GM19395 (cell line): ENCODE results near the gene PSMD14.
A peak's percentile ranks its signal among the peaks of the same experiment; 100 is the strongest.
"Not testable (repeated sequence)": the region's sequence is repeated elsewhere in the genome, so short reads cannot be mapped to it uniquely, and the experiment has no call there.

Experiments
- ATAC-seq: cut with Tn5 transposase; IDR thresholded peaks from one replicate; pipeline ENCODE4 v1.9.1; 2021; ENCODE audit warnings: mild to moderate bottlenecking, moderate library complexity; ENCODE audit not compliant: unreplicated experiment

The PSMD14 gene

DNA sequence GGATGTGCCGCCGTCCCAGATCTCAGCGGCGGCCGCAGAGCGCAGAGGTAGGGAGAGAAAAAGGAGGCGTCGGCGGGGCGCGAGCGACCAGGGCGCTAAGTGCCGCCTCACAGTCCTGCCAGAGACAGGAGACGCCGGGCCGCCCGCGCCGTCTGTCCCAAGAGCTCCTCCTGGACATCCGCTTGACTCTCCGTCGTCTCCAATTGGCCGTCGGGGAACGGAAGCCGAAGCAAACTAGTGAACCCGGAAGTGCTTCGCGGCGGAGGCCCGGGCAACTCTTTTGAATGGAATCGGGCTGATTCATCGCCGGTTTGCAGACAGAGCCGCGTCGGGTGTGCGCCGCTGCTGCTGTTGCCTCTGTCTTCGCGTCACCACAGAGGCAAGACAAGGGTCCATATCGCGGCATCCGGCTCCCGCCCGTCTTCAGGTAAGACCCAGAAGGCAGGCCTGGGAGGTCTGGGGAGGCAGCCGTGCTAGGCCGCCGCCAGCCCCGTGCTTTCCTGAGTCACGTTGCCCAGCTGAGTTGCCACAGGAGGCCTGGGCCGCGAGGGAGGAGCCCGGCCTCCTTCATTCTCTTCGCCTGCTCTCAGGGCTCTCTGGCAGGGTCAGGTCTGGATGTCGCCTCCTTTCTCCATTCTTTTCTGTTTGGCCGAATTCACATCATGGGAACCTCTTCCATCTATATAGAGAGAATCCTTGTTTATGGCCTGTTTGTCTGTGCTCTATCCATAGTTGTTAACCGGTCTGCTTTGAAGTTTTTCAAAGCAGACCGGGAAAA lies at the start of gene PSMD14:
TSS of gene PSMD14 (plus strand) at position 248 of the 778 bp plus-strand sequence. CDS start 10,401 bp downstream, outside the sequence.
- ATAC-seq: peak; percentile 97

DNA sequence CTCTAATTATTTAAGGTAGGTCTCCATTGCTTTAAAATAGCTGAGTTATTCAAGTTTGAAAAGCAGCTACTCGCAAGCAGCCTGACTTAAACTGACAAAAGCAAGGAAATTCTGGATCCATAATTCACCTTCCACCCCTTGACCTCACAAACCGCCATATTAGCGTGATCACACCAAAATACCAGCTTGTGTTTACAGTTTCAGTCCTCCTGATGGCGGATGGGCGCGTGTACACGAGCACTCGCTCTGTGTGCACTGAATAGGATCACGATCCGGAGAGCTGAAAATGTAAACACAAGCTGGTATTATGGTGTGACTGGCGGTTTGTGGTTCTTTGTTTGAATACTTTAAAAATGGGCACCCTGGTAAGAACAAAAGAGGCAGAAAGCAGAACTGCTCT lies 42.4 kb upstream of the PSMD14 start:
- no peak for ATAC-seq

- ATAC-seq: no peak
Measured at GRCh38 chr2:161269111-161269510, 39.1 kb upstream of the PSMD14 start.

DNA sequence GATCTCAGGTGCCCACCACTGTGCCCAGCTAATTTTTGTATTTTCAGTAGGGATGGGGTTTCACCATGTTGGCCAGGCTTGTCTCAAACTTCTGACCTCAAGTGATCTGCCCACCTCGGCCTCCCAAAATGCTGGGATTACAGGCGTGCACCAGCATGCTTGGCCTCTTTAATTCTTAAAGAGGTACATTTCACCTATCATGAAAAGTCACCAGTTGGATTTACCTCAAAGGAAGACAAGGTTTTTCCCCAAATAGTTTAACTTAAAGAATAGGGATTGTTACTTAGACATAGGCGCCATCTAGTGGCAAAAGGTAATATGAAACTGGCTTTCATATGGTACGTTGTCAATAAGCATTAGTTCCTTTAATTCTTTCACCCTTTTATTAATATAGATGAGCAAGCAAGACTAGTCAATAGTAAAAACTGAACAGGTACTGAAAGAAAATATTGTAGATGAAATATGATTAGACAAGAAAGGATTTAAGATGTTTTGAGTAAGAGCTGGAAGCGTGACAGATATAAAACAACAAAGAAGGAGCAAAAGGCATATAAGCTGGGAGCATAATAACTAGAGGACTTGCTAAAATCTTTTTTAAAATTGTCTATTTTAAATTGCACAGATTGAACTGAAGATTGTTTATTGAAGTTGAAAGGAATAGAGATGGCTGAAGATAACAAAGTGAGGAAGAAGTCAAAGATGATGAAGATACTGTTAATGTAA lies 35.0 kb upstream of the PSMD14 start:
- peak; percentile 92 for ATAC-seq

GRCh38 chr2:161278564-161279229 lies 29.5 kb upstream of the PSMD14 start:
- ATAC-seq: not testable (repeated sequence)

DNA sequence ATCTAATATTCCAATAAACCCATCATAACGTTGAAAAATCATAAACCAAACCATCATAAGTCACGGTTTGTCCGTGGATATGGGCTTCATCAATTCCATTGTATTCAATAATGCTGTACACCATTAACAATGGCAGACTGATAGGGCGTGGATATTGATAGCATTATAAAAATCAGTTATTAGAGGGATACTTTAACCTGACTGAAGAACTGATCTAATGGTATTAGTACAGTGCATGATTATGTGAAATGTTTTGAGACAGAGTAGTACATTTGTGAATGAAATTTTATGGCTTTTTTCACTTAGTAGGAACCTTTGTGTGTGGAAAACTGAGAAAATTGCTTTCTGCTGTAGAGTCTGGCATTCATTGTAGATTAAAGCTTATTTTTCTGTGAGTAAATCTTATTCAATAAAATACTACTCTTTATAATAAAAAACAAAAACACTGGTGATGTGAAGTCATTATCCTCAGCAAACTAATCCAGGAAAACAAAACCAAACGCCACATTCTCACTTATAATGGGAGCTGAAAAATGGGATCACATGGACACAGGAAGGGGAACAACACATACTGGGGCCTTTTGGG lies 28.9 kb upstream of the PSMD14 start:
- not testable (repeated sequence) for ATAC-seq

GRCh38 chr2:161280906-161281323 lies 27.3 kb upstream of the PSMD14 start:
- not testable (repeated sequence) for ATAC-seq

DNA sequence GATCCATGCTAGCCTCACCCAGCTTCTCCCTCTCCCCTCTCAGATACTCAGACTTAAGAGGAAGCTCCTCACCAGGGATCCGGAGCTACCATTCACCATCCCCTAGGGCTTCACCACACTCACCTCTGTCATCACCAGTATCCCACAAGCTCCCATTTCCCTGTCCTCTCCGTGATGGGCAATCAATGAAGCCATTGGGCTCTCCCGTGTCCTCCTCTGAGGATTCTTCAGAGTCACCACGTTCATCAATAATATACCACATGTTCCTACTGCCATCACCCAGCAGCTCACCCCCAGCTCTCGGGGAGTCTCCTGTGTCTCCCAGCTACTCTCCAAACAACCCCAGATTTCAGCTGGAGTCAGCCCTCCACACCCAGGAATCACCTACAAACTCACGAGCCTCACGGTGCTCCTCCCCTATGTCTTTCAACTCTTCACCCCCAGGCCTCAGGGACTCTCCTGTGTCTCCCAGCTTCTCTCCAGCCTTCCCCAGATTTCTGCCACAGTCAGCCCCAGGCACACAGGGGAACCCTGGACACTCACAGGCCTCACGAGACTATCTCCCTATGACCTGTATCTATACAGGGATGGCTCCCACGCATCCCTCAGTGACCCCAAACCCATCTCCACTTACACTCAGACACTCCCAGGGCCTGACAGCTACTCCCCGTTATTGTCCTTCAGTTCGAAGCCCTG lies 26.5 kb upstream of the PSMD14 start:
- not testable (repeated sequence) for ATAC-seq

DNA sequence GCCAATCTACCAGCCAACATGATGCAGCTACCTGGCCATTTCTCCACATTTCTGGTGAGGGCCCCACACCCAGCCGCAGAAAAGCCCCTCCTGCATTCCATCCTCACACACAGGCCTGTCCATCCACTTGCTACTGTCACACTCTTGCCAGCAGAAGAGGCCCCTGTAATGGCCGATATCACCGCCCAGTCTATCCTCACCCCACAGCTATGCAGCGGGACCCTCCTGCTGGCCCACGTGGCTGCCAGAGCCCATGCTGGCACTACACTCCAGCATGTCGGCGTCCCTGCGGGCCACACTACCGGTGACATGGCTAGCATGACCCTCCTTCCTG lies 25.9 kb upstream of the PSMD14 start:
- ATAC-seq: not testable (repeated sequence)

DNA sequence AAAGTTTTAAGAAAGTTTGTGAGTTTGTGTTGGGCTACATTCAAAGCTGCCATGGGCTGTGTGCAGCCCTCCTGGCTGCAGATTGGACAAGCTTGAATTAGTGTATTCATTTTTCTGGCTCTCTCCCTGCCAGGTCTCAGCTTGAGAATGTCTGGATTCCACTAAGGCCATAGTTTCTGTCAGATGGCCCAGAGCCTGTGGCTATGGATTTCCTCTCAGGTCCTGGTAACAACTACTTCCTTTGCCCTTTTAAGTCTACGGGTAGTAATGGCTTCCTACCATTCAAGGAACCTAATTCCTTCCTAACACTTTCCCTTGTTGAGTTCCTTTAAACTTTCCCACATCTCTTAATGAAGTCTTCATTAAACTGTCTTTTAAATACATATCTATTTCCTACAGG lies 24.3 kb upstream of the PSMD14 start:
- no peak for ATAC-seq

- no peak for ATAC-seq
Measured at GRCh38 chr2:161303535-161304050, 4.6 kb upstream of the PSMD14 start.

DNA sequence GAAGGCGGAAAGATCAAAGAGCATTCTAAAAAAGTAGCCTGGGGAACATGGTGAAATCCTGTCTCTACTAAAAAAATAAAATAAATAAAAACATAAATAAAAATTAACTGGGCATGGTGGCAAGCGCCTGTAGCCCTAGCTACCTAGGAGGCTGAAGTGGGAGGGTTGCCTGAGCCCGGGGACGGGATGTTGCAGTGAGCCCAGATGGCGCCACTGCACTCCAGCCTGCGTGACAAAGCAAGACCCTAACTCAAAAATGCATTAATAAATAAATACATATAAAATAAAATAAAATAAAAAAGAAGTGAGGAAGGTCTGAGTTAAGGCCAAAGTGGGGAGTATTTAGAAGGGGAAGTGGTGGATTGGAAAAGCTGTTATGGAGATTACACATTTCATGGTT lies 1.3 kb upstream of the PSMD14 start:
- ATAC-seq: no peak

GRCh38 chr2:161307676-161308075 lies 549 bp upstream of the PSMD14 start:
- ATAC-seq: no peak

GRCh38 chr2:161312996-161313395 lies 4.8 kb downstream of the PSMD14 start:
- no peak for ATAC-seq

DNA sequence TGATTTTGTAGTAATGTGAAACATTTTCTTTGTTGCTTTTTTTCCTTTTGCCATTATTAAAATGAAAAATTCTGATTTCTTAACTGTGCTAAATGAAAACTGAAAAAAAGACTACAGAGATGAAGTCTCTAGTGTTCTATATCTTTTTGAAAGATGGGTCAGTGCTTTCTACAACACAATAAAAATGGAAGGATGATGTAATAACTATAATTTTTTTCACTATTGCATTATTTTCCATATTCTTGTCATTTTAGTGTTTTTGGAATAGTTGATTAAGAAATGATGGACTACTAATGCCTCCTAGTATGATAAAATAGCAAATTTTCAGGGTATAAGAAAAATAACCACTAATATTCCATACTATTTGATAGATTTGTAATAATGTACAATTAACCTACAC lies 7.2 kb downstream of the PSMD14 start:
- no peak for ATAC-seq

GRCh38 chr2:161316701-161317100 lies 8.5 kb downstream of the PSMD14 start:
- no peak for ATAC-seq

DNA sequence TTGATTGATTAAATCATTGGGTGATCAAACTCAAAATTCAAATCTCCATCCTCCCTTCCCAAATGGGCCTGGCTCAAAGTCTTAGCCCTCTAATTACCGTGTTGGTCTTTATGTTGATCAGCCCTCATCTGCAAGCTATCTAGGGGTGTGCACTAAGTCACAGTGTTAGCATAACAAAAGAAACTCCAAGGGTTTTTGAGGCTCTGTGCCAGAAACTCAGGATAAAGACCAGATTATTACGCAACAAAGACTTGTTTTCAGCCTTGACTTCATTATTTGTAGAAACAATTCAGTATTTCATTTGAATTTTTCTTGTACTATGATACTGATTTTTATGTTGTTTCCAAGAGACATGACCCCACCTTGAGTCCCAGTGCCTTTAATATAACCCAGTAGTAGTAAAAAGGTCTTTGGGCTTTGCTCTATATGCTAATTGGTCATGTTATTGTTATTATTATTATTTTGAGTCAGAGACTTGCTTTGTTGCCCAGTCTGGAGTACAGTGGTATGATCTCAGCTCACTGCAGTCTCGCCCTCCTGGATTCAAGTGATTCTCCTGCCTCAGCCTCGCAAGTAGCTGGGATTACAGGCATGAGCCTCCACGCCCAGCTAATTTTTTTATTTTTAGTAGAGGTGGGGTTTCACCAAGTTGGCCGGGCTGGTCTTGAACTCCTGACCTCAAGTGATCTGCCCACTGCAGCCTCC lies 13.9 kb downstream of the PSMD14 start:
- ATAC-seq: no peak

DNA sequence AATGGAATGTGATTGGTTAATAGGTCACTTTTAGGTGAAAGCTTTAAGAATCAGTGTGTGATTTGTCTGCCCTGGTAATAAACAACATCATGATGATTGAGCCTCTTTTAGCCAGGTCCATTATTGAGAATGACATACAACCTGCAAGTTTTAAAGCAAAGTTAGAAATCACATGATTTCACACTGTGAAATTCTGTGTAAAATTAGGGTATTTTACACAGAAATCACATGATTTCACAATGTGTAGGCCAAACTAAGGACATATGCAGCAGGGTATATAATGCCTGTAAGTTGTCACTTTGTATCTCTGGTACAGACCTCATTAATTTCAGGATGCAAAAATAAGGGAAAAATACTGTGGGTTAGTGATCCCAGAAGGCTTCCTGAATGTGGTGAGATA lies 16.7 kb downstream of the PSMD14 start:
- ATAC-seq: no peak

GRCh38 chr2:161327582-161327981 lies 19.4 kb downstream of the PSMD14 start:
- ATAC-seq: no peak

- no peak for ATAC-seq
Measured at GRCh38 chr2:161332371-161332967, 24.2 kb downstream of the PSMD14 start.
